Measurements from ENCODE around the gene ACSBG1.

Gene ACSBG1

GRCh38 chr15:78177447-78177873, 56.9 kb downstream of the ACSBG1 start:
- no peak for TF ChIP-seq REST (IDR thresholded peaks at IDR 0.05; ENCODE audit: insufficient read depth in 1 of 2, low read depth in 2 of 2, low read length in 2 of 2)
- TF ChIP-seq FOXP2 (optimal IDR thresholded peaks at IDR 0.05; ENCODE audit: borderline replicate concordance, extremely low read depth, extremely low read length, insufficient read depth): no peak

GRCh38 chr15:78175330-78175729, 59.0 kb downstream of the ACSBG1 start:
- TF ChIP-seq SIN3A (IDR thresholded peaks at IDR 0.05; ENCODE audit: borderline replicate concordance, insufficient read depth, low read length) (no peak), POLR2AphosphoS5 (IDR thresholded peaks at IDR 0.05; ENCODE audit: low read depth, low read length) (no peak), FOXP2 (optimal IDR thresholded peaks at IDR 0.05; ENCODE audit: borderline replicate concordance, extremely low read depth, extremely low read length, insufficient read depth) (no peak), TAF1 (IDR thresholded peaks at IDR 0.05; ENCODE audit: borderline replicate concordance, insufficient read depth, low read length) (no peak)

GRCh38 chr15:78174401-78174800, 60.0 kb downstream of the ACSBG1 start:
- TF ChIP-seq TAF1 (IDR thresholded peaks at IDR 0.05; ENCODE audit: borderline replicate concordance, insufficient read depth, low read length): no peak
- no peak for TF ChIP-seq FOXP2 (optimal IDR thresholded peaks at IDR 0.05; ENCODE audit: borderline replicate concordance, extremely low read depth, extremely low read length, insufficient read depth)
- TF ChIP-seq SIN3A (IDR thresholded peaks at IDR 0.05; ENCODE audit: borderline replicate concordance, insufficient read depth, low read length): no peak
- no peak for TF ChIP-seq POLR2AphosphoS5 (IDR thresholded peaks at IDR 0.05; ENCODE audit: low read depth, low read length)
- TF ChIP-seq REST (IDR thresholded peaks at IDR 0.05; ENCODE audit: insufficient read depth in 1 of 2, low read depth in 2 of 2, low read length in 2 of 2): no peak

- no peak for TF ChIP-seq FOXP2 (optimal IDR thresholded peaks at IDR 0.05; ENCODE audit: borderline replicate concordance, extremely low read depth, extremely low read length, insufficient read depth)
- no peak for TF ChIP-seq POLR2AphosphoS5 (IDR thresholded peaks at IDR 0.05; ENCODE audit: low read depth, low read length)
- TF ChIP-seq REST (IDR thresholded peaks at IDR 0.05; ENCODE audit: insufficient read depth in 1 of 2, low read depth in 2 of 2, low read length in 2 of 2): no peak
- no peak for TF ChIP-seq SIN3A (IDR thresholded peaks at IDR 0.05; ENCODE audit: borderline replicate concordance, insufficient read depth, low read length)
- TF ChIP-seq TAF1 (IDR thresholded peaks at IDR 0.05; ENCODE audit: borderline replicate concordance, insufficient read depth, low read length): no peak
Measured at GRCh38 chr15:78171864-78172472, 62.4 kb downstream of the ACSBG1 start.

- no peak for TF ChIP-seq TAF1 (IDR thresholded peaks at IDR 0.05; ENCODE audit: borderline replicate concordance, insufficient read depth, low read length)
- TF ChIP-seq FOXP2 (optimal IDR thresholded peaks at IDR 0.05; ENCODE audit: borderline replicate concordance, extremely low read depth, extremely low read length, insufficient read depth): no peak
- TF ChIP-seq REST (IDR thresholded peaks at IDR 0.05; ENCODE audit: insufficient read depth in 1 of 2, low read depth in 2 of 2, low read length in 2 of 2): no peak
- no peak for TF ChIP-seq POLR2AphosphoS5 (IDR thresholded peaks at IDR 0.05; ENCODE audit: low read depth, low read length)
- no peak for TF ChIP-seq SIN3A (IDR thresholded peaks at IDR 0.05; ENCODE audit: borderline replicate concordance, insufficient read depth, low read length)
Measured at GRCh38 chr15:78170848-78171773, 63.3 kb downstream of the ACSBG1 start.

Measured in PFSK-1 (cell line).